GM19238 (cell line): Measurements from ENCODE around the gene DAP.

Experiments used
- DNase-seq: peaks from one replicate; pipeline ENCODE4 v3.0.0; 2011; ENCODE audit warnings: low spot score; ENCODE audit not compliant: insufficient read length

The DAP gene

GRCh38 chr5:10761933-10762775 is 1.1 kb upstream of the DAP start:
- no peak for DNase-seq

- no peak for DNase-seq
Measured at GRCh38 chr5:10760921-10761184, 181 bp downstream of the DAP start.

DNA sequence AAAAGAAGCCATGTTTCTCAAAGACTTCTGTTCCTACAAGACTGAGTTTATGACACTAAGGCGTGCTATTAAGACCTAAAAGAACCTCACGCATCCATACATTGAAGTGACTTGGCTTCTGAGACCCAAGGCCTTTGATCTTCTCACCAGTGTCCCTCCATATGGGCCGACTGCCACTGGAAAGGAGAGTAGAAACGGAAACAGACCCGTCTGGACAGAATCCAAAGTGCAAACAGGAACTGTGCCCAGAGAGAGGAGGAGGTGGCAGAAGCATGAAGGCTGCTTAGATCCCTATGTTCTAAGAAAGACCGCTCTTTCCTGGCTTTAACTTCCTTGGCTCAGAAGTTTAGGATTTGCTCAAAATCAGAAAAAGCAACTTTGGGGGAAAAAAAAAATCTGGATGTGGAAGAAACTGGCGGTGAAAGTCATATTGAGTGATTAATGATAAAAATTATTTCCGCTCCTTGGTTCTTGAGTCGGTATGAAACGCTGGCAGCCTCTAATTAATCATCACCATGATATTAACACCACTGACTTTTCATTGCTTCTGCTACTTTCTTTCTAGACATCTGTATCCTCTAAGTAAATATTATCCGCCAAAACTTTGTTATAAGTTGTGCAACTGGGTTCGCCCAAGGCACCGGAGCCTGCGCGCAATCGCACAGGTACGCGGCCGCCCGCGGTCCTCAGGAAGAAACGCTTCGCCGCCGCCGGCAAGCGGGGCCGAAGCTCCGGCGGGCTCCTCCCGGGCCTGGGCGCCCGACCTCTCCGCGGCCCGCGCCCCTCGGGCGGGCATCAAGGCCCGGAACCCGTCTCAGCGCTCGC is 726 bp downstream of the DAP start:
- DNase-seq, result no peak

DNA sequence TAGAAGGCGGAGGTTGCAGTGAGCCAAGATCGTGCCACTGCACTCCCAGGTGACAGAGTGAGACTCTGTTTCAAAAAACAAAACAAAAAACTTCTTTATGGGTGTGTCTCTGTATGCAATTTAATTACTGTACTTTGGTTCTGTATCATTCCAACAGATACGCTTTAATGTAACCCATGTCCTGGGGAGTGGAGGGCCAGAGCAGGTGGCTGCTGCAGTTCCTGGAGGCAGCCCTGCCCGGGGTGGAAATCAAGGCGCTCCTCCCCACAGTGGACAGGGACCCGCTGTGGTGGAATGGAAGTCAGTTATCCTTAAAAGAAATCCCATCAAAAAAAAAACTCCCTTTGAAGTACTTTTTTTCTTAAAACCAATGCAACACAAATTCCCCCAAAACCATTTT is 1.9 kb downstream of the DAP start:
- no peak for DNase-seq

GRCh38 chr5:10757922-10758555 is 3.0 kb downstream of the DAP start:
- DNase-seq, result no peak

DNA sequence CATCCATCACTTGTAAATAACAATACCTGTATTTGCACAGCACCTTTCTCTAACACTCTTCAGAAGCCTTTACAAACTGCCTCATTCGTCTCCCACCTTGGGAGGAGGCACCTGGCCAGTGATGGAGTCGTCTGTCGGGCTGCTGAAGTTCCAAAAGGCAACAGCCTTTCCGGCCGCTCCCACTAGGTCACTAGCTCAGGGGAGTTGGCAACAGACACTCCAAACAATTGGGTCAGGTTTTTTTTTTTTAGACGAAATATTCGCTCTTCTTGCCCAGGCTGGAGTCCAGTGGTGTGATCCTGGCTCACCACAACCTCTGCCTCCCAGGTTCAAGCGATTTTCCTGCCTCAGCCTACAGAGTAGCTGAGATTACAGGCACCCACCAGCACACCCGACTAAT is 4.0 kb downstream of the DAP start:
- no peak for DNase-seq

- DNase-seq, result no peak
Measured at GRCh38 chr5:10756549-10756948, 4.5 kb downstream of the DAP start.

- no peak for DNase-seq
Measured at GRCh38 chr5:10753178-10753577, 7.9 kb downstream of the DAP start.

DNA sequence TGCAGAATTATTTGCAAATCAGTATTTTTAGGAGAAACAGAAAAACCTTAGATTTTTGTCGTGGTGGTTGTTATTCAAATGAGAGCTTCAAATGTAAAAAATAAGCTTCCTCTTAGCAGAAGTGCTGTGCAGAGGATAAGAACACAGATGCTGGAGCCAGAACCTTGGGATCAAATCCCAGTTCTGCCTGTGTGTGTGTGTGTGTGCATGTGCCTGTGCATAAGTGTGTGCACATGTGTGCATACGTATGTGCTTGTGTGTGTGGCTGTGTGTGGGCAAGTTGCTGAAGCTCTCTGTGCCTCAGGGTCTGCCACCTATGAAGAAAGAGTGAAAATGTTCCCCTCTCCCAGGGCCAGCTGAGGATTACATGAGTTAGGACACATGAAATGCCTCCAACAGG is 8.6 kb downstream of the DAP start:
- DNase-seq, result no peak

DNA sequence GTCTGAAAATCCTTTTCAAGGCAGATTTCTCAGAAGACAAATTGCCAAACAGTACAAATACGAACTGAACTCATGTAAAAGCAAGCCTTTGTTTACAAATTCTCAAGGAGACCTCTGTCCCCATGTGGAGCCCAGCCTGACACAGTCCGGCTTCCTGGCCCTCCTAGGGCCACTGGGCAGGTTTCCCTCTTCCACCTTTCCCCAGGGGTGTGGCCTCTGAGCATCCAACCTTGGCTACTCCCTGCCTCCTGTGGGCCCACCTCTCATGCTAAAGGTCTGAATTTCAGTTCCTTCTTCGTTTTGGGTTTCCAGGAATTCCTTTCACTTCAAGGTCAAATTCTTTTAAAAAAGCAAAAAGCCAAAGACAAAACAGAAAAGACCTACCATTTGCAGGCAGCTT is 10.1 kb downstream of the DAP start:
- DNase-seq, result no peak

- DNase-seq, result no peak
Measured at GRCh38 chr5:10747678-10748622, 13.1 kb downstream of the DAP start.

DNA sequence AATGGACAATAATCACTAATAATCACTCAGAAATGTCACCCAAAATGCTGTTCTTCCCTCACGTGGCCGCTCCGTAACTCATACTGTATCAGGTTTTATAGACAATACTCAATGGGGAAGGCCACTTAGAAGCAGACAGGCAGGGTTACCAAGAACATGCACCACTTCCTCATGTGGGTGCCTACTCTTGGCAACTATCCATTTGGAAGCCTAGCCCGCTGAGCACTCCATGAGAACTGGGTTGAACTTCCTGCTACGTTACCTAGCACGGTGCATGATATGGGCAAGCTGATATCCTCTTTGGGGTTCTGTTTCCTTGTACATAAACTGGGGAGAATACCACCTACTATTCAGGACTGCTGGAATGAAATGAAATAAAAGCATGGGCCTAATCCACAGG is 14.3 kb downstream of the DAP start:
- DNase-seq, result no peak

DNA sequence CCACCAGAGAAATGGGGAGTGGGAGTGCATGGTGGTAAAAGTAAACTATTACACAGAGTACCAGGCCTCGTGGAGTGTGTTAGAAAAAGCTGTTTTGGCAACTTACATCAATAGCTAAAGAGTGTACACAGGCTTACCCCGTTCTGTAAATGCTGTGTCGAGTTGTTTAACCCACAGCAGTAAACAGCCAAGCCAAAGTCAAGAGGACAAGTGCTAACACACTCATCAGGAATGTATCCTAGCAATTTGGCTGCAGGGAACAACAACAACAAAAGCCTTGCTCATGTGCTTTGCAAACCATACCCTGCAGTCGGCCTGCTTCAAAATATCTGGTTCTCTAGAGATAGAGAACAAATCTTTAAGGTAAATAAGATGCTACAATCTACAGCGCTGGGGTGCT is 15.9 kb downstream of the DAP start:
- no peak for DNase-seq

DNA sequence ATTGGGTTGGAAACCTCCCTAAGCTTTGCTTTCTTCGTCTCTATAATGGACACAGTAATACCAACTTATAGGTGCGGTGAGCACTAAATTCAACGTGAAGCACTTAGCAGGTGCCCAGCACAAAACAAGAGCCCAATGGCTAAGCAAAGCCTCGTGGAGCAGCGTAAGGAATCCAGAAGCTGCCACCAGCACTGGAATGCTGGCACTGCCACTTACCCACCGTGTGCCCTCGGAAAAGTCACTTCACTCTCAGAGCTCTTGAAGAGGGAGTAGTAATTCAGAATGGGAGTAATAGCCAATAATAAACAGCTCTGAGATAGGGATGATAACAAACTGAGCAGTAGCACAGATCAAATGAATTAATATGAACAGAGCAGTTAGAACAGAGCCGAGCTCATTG is 16.4 kb downstream of the DAP start:
- no peak for DNase-seq

- DNase-seq, result no peak
Measured at GRCh38 chr5:10743951-10744350, 17.1 kb downstream of the DAP start.

- DNase-seq, result no peak
Measured at GRCh38 chr5:10743526-10743925, 17.5 kb downstream of the DAP start.

DNA sequence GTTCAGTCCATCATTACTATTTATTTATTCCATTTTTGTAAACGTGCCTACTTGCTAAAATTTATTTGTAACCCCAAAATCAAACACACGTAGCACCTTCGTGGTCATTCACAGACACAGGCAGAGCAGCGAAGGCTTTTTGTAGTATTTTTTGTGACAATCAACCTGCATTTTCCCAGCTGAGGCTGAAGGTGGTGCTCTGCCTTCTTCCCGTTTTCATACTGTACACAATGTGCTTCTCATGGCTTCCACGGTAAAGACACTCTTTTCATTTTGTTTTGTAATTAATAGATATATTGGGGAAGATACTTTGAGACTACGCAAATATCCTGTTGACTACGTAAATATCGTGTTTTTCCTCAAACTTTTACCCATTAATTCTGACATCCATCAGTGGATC is 19.4 kb downstream of the DAP start:
- DNase-seq, result no peak

DNA sequence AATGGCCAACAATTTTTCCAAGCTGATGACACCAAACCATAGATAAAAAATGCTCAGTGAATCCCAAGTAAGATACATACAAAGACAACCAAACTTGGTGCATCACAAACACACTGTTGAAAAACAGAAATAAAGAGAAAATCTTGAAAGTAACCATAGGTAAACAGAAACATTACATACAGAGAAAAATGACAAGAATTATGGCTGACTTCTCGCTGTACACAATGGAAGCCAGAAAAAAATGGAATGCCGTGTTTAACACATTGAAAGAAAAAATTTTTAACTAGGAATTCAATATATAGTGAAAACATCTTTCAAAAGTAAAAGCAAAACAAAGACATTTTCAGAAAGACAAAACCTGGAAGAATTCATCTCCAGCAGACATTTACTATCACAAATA is 20.6 kb downstream of the DAP start:
- no peak for DNase-seq

GRCh38 chr5:10737880-10738279 is 23.2 kb downstream of the DAP start:
- DNase-seq, result no peak

DNA sequence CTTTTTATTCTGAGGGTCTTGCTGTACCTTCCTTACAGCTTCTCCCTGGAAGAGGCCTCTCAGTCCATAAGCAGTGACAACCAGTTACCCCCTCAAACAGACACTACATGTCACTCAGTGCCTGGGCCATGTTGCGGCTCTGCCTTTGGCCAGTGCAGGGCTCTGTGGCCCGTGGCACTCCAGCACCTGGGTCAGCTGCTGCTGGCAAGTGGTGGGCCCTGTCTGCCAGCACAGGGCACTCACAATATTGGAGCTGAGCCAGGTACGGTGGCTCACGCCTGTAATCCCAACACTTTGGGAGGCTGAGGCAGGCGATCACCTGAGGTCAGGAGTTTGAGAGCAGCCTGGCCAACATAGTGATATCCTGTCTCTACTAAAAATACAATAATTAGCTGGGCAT is 24.2 kb downstream of the DAP start:
- DNase-seq, result no peak

- no peak for DNase-seq
Measured at GRCh38 chr5:10736354-10736753, 24.7 kb downstream of the DAP start.
